Caco-2 (cell line): ENCODE results near the gene TEX35. TPM values are rescaled to one million over a fixed set of nuclear protein-coding genes. Genes with fewer than 3 reads are reported as not detected.

Experiments used
- BruUV-seq: library from RNA; stranded (reverse); fragments of 400-500 nt; replicated peaks from 2 replicates; lab custom pipeline; 2021; lab: Mats Ljungman, UMichigan
- CTCF ChIA-PET: fragments of 300-600 bp; sonication (Branson Sonifier 250); formaldehyde crosslinking; loops from one replicate; lab custom pipeline; 2022; ENCODE audit warnings: antibody characterized with exemption; lab: Charles Lee
- POLR2A ChIA-PET: fragments of 300-600 bp; sonication (Branson Sonifier 250); formaldehyde crosslinking; loops from one replicate; lab custom pipeline; 2022; ENCODE audit warnings: antibody characterized with exemption; lab: Charles Lee
- DNase-seq, 2 experiments: peaks; one replicate each; pipeline versions ENCODE4 v3.0.0 to v3.0.0-alpha.2; 2020 to 2022
- H3K27me3 ChIP-seq: replicated peaks from 2 replicates; pipeline ENCODE4 v1.6.0; 2011; ENCODE audit warnings: low read length; ENCODE audit not compliant: control insufficient read depth, insufficient read depth
- H3K36me3 ChIP-seq: 2 replicates; pipeline ENCODE4 v1.5.1; 2011; ENCODE audit warnings: low read length; ENCODE audit not compliant: control insufficient read depth, insufficient read depth
- H3K4me1 ChIP-seq: fragments of 250-450 bp; sonication (Bioruptor Pico); 2 replicates; pipeline ENCODE4 v1.5.1; 2020; ENCODE audit warnings: mild to moderate bottlenecking
- H3K4me3 ChIP-seq: 2 replicates; pipeline ENCODE4 v1.5.1; 2011; ENCODE audit warnings: low read depth, mild to moderate bottlenecking, control low read depth, low read length
- H3K9me3 ChIP-seq: fragments of 250-450 bp; sonication (Bioruptor Pico); 2 replicates; pipeline ENCODE4 v1.5.1; 2020; ENCODE audit warnings: mild to moderate bottlenecking, moderate library complexity
- H3K27ac Mint-ChIP-seq: one replicate; pipeline ENCODE4 v1.8.0; 2022; ENCODE audit warnings: mixed read lengths; ENCODE audit not compliant: unreplicated experiment
- H3K27me3 Mint-ChIP-seq: one replicate; pipeline ENCODE4 v1.8.0; 2022; ENCODE audit warnings: mixed read lengths; ENCODE audit not compliant: insufficient read depth, unreplicated experiment
- H3K36me3 Mint-ChIP-seq: one replicate; pipeline ENCODE4 v1.8.0; 2022; ENCODE audit warnings: mild to moderate bottlenecking, mixed read lengths; ENCODE audit not compliant: insufficient read depth, unreplicated experiment
- H3K4me1 Mint-ChIP-seq: one replicate; pipeline ENCODE4 v1.8.0; 2022; ENCODE audit warnings: low read depth, mixed read lengths; ENCODE audit not compliant: unreplicated experiment
- H3K4me3 Mint-ChIP-seq: one replicate; pipeline ENCODE4 v1.8.0; 2022; ENCODE audit warnings: mild to moderate bottlenecking, moderate library complexity, mixed read lengths; ENCODE audit not compliant: unreplicated experiment
- H3K9me3 Mint-ChIP-seq: one replicate; pipeline ENCODE4 v1.8.0; 2022; ENCODE audit warnings: mixed read lengths; ENCODE audit not compliant: unreplicated experiment
- CTCF ChIP-seq, 2 experiments: fragments of 200-600 bp in 1 of 2; IDR thresholded peaks; 1 replicate in 1 of 2; 2 replicates in 1 of 2; pipeline versions ENCODE4 v1.5.1 to v1.8.0; 2011 to 2022; ENCODE audit warnings: antibody characterized with exemption in 1 of 2, control low read depth in 1 of 2, inconsistent platforms in 1 of 2, low read depth in 1 of 2, low read length in 1 of 2, mild to moderate bottlenecking in 1 of 2, moderate library complexity in 1 of 2; ENCODE audit not compliant: insufficient read depth in 1 of 2, severe bottlenecking in 1 of 2, unreplicated experiment in 1 of 2
- intact Hi-C: fragments of 100-400 bp; cut with micrococcal nuclease; formaldehyde crosslinking; loops from one replicate; pipeline ENCODE4 v1.10.0; 2022; ENCODE audit not compliant: unreplicated experiment
- total RNA-seq: library from RNA; stranded (reverse); gene quantifications from 2 replicates; pipeline ENCODE4 v1.2.3, GENCODE V29; 2022

The TEX35 gene
- total RNA-seq, 1 experiment from 2014 or later, result not detected

GRCh38 chr1:178548108-178548507 is 35.2 kb downstream of the TEX35 start:
- Mint-ChIP-seq H3K36me3 (no peaks in the 10 kb centered on the region), H3K27ac (no peak overlapping the region), H3K4me3 (no peak overlapping the region), H3K27me3 (no peaks in the 10 kb centered on the region), H3K9me3 (no peaks in the 10 kb centered on the region), H3K4me1 (no peaks in the 10 kb centered on the region)
- Histone ChIP-seq H3K9me3 (no peaks in the 10 kb centered on the region), H3K4me1 (no peaks in the 10 kb centered on the region), H3K27me3 (no peaks in the 10 kb centered on the region), H3K4me3 (no peak overlapping the region), H3K36me3 (peaks cover 1% of the 10 kb centered on the region; the same call in 1 of the 2 replicates)
- TF ChIP-seq CTCF (IDR thresholded peaks at IDR 0.05; ENCODE audit: insufficient read depth in 1 of 2, low read depth in 1 of 2, low read length in 1 of 2, severe bottlenecking in 1 of 2, unreplicated experiment in 1 of 2), result no peak
- intact Hi-C loops, result loop anchor here (10.0 kb wide), 1 partner anchor 317 kb away; no protein-coding TSS in a partner anchor
- ChIA-PET POLR2A (no interaction called here), CTCF (no interaction called here)
- no TSS peak for BruUV-seq
- DNase-seq, result no peak

- no peaks in the 10 kb centered on the region for H3K4me1 ChIP-seq
- no peak for TF ChIP-seq CTCF (IDR thresholded peaks at IDR 0.05; ENCODE audit: insufficient read depth in 1 of 2, low read depth in 1 of 2, low read length in 1 of 2, severe bottlenecking in 1 of 2, unreplicated experiment in 1 of 2)
- 0 out of 2 replicates have a peak, but pooled peaks cover 1% of the 10 kb centered on the region for H3K36me3 ChIP-seq
- Mint-ChIP-seq H3K27ac (no peak overlapping the region), H3K27me3 (no peaks in the 10 kb centered on the region), H3K4me3 (no peak overlapping the region), H3K36me3 (no peaks in the 10 kb centered on the region), H3K9me3 (no peaks in the 10 kb centered on the region), H3K4me1 (no peaks in the 10 kb centered on the region)
- no peak overlapping the region for H3K4me3 ChIP-seq
- BruUV-seq, result no TSS peak
- intact Hi-C loops, result no loop called here
- no peaks in the 10 kb centered on the region for H3K27me3 ChIP-seq
- 0 out of 2 replicates have a peak, but pooled peaks cover 8% of the 10 kb centered on the region for H3K9me3 ChIP-seq
- POLR2A ChIA-PET, result no interaction called here
- no peak for DNase-seq
- CTCF ChIA-PET, result no interaction called here
Observed at GRCh38 chr1:178551307-178551706, 38.4 kb downstream of the TEX35 start.

- intact Hi-C loops, result no loop called here
- ChIA-PET POLR2A (no interaction called here), CTCF (no interaction called here)
- no peaks in the 10 kb centered on the region for H3K9me3 Mint-ChIP-seq
- H3K27me3 Mint-ChIP-seq, result no peaks in the 10 kb centered on the region
- Histone ChIP-seq H3K36me3 (0 out of 2 replicates have a peak, but pooled peaks cover 1% of the 10 kb centered on the region), H3K27me3 (no peaks in the 10 kb centered on the region), H3K4me1 (no peaks in the 10 kb centered on the region), H3K9me3 (0 out of 2 replicates have a peak, but pooled peaks cover 8% of the 10 kb centered on the region), H3K4me3 (no peak overlapping the region)
- no peaks in the 10 kb centered on the region for H3K4me1 Mint-ChIP-seq
- no peak overlapping the region for H3K4me3 Mint-ChIP-seq
- DNase-seq, result no peak
- TF ChIP-seq CTCF (IDR thresholded peaks at IDR 0.05; ENCODE audit: insufficient read depth in 1 of 2, low read depth in 1 of 2, low read length in 1 of 2, severe bottlenecking in 1 of 2, unreplicated experiment in 1 of 2), result no peak
- no peaks in the 10 kb centered on the region for H3K36me3 Mint-ChIP-seq
- no peak overlapping the region for H3K27ac Mint-ChIP-seq
- no TSS peak for BruUV-seq
Observed at GRCh38 chr1:178551940-178552339, 39.0 kb downstream of the TEX35 start.
